Measurements from ENCODE around the gene CATSPERE. TPM values are rescaled to one million over a fixed set of nuclear protein-coding genes. Genes with fewer than 3 reads are reported as not detected.

Gene CATSPERE
- 1.7 TPM for total RNA-seq
- long read RNA-seq, partial matches to known transcripts: 1 of 6 reads
- long read RNA-seq, other reads (novel, unspliced or antisense): 5 of 6 reads

GRCh38 chr1:244461245-244462071, at the start of gene CATSPERE:
Gene CATSPERE, plus strand, starts transcription at chr1:244461273. Its CDS starts 157 bp downstream, at chr1:244461430.
- peak; percentile 99 for ATAC-seq
- no peaks in the 10 kb centered on the region for H3K36me3 ChIP-seq
- no peaks in the 10 kb centered on the region for H3K27me3 ChIP-seq (ENCODE audit: low read depth)
- no peaks in the 10 kb centered on the region for H3K9me3 ChIP-seq
- no peak for TF ChIP-seq CTCF (IDR thresholded peaks at IDR 0.05)
- peak; percentile 94 for DNase-seq
- peaks cover 10% of the 10 kb centered on the region for H3K4me1 ChIP-seq
- intact Hi-C loops (cut with DNase I): no loop called here
- peak within 1 kb of the TSS; percentile 91 for H3K27ac ChIP-seq
- H3K4me3 ChIP-seq: peak within 1 kb of the TSS; percentile 65

GRCh38 chr1:244412176-244412575, 48.9 kb upstream of the CATSPERE start:
- DNase-seq: no peak
- no peak for TF ChIP-seq CTCF (IDR thresholded peaks at IDR 0.05)
- ATAC-seq: no peak
- peaks cover 90% of the 10 kb centered on the region for H3K36me3 ChIP-seq
- no peaks in the 10 kb centered on the region for H3K9me3 ChIP-seq
- no peaks in the 10 kb centered on the region for H3K4me1 ChIP-seq
- intact Hi-C loops (cut with DNase I): no loop called here
- no peak overlapping the region for H3K27ac ChIP-seq
- no peak overlapping the region for H3K4me3 ChIP-seq
- no peaks in the 10 kb centered on the region for H3K27me3 ChIP-seq (ENCODE audit: low read depth)

GRCh38 chr1:244413736-244414135, 47.3 kb upstream of the CATSPERE start:
- ATAC-seq: no peak
- intact Hi-C loops (cut with DNase I): no loop called here
- peaks cover 99% of the 10 kb centered on the region for H3K36me3 ChIP-seq

GRCh38 chr1:244414543-244414942, 46.5 kb upstream of the CATSPERE start:
- peaks cover 99% of the 10 kb centered on the region for H3K36me3 ChIP-seq
- peak in 1 of 2 donors; percentile 63 for ATAC-seq
- TF ChIP-seq CTCF (IDR thresholded peaks at IDR 0.05): no peak

More at GRCh38 chr1:244413736-244414135, 47.3 kb upstream of the CATSPERE start:
- Histone ChIP-seq H3K4me1 (no peaks in the 10 kb centered on the region), H3K4me3 (no peak overlapping the region), H3K9me3 (no peaks in the 10 kb centered on the region), H3K27ac (no peak overlapping the region), H3K27me3 (ENCODE audit: low read depth) (no peaks in the 10 kb centered on the region)
- DNase-seq: no peak
- TF ChIP-seq CTCF (IDR thresholded peaks at IDR 0.05): no peak

GRCh38 chr1:244419024-244419423, 42.0 kb upstream of the CATSPERE start:
- intact Hi-C loops (cut with DNase I): no loop called here
- DNase-seq: no peak
- Histone ChIP-seq H3K4me1 (no peaks in the 10 kb centered on the region), H3K4me3 (no peak overlapping the region), H3K36me3 (peaks cover 97% of the 10 kb centered on the region), H3K9me3 (no peaks in the 10 kb centered on the region), H3K27ac (no peak overlapping the region), H3K27me3 (ENCODE audit: low read depth) (no peaks in the 10 kb centered on the region)
- ATAC-seq: peak in 1 of 2 donors; percentile 32
- TF ChIP-seq CTCF (IDR thresholded peaks at IDR 0.05): no peak

More at GRCh38 chr1:244414543-244414942, 46.5 kb upstream of the CATSPERE start:
- no peak for DNase-seq
- intact Hi-C loops (cut with DNase I): no loop called here
- Histone ChIP-seq H3K4me3 (no peak overlapping the region), H3K4me1 (no peaks in the 10 kb centered on the region), H3K9me3 (no peaks in the 10 kb centered on the region), H3K27ac (no peak overlapping the region), H3K27me3 (ENCODE audit: low read depth) (no peaks in the 10 kb centered on the region)
